A172 (cell line): Measurements from ENCODE around the gene NBAS. TPM values are rescaled to one million over a fixed set of nuclear protein-coding genes. Genes with fewer than 3 reads are reported as not detected.

Experiments
- DNase-seq: peaks from one replicate; pipeline ENCODE4 v3.0.0-alpha.2; 2015; ENCODE audit warnings: low spot score
- total RNA-seq: library from RNA; depleted of rRNA; stranded (reverse); fragments of >200 nt; shearing (Covaris generic); gene quantifications from 2 replicates; pipeline ENCODE4 v1.2.3, GENCODE V29; 2014; rRNA removed

NBAS gene
- total RNA-seq, 1 experiment from 2014 or later: 39.0 TPM

DNA sequence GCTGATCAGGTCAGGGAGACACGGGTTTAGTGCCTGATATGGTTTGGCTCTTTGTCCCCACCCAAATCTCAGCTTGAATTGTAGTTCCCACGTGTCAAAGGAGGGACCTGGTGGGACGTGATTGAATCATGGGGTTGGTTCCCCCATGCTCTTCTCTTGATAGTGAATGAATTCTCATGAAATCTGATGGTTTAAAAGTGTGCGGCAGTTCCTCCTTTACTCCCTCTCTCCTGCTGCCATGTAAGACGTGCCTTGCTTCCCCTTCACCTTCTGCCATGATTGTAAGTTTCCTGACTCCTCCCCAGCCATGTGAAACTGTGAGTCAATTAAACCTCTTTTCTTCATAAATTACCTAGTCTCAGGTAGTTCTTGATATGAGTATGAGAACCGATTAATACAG is 424.5 kb downstream of the NBAS start:
- DNase-seq: no peak

GRCh38 chr2:15134957-15135356 is 426.2 kb downstream of the NBAS start:
- no peak for DNase-seq

GRCh38 chr2:15133461-15133860 is 427.7 kb downstream of the NBAS start:
- no peak for DNase-seq

DNA sequence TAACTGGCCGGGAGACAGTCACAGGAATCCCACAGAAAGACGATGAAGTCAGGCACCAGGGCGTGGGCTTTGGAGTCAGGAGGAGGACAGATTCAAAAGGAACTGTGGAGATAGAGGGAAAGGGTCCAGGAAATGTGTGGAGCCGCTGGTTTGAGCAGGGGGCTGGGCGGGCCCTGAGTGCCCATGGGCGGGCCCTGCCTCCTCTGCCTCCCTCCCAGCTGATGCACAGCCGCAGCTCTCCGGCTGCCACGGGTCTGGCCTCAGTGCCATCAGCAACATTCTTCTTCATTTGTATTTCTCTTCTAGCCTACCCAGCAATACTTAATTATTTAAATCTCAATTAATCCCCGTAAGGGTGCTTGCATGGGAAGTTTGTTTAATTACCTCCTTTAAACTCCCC is 432.3 kb downstream of the NBAS start:
- DNase-seq: no peak

DNA sequence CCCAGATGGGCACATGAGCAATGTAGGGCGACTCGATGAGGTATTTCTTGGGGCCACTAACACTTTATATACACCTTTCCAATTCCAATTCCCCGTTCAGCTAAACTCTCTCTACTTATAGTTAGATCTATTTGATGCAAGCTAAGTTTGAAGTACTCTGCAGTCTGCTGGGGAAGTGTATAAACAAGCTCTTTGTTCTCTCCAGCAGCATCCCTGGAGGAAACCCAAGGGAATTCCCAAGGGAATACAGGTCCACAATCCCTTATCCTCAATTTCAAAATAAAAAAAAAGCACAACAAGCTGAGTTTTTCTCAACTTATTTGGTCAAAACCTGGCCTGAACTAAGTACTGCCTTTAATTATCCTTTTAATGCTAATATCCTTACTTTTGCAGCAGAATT is 433.3 kb downstream of the NBAS start:
- DNase-seq: no peak

GRCh38 chr2:15127301-15127700 is 433.8 kb downstream of the NBAS start:
- no peak for DNase-seq

DNA sequence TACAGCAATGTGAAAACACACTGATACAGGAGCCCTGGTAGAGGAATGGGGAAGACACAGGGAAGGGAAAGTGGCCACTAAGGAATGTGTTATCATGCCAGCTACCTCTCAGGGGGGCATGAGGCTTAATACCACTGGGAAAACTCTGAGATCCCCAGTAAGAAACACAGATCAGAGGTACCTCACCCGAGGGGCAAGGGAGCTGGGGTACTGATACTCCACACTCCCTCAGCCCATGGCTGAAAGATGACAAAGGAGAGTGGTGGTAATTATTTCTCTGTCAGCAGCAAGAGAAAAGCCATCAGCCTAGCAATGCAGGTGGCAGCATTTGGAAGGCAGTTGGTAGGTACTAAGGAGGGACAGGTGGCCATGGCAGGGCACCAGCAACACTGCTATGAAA is 434.8 kb downstream of the NBAS start:
- DNase-seq: no peak

- no peak for DNase-seq
These were observed 438.2 kb downstream of the NBAS start for GRCh38 chr2:15122915-15123314.

GRCh38 chr2:15120631-15121030 is 440.5 kb downstream of the NBAS start:
- DNase-seq: no peak

GRCh38 chr2:15119722-15120175 is 441.4 kb downstream of the NBAS start:
- DNase-seq: no peak

DNA sequence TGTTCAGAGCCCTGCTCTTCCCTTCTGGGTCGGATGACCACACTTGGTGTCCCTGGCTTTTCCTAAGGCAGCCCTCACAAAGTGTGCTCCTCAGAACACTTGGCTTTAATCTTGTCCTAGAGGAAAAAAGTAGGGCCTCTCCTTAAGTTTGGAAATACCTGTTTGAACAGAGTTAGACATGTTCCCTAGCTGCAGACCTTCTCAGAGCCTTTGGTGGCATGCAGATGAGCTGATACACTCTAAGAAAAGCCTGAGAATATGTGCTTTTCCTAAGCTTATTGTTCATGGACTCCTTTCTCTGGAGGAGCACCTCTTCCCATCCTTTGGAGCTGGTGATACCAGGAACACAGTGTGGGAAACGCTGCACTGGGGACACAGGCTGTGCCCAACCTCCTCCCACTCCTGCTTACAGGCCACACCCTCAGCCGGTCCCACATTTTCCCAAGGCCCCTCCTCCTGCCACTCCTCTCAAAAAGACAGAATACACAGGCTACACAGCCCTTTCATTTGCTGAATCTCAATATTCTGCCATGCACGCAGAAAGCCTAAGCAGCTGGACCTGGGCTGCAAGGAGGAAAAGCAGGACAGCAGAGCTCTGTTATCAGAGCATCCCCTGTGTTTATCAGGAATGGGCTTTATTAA is 443.6 kb downstream of the NBAS start:
- DNase-seq: no peak

Other genes with a start within 250 kb of the NBAS start
- gene DDX1, start 30.5 kb upstream of the NBAS start, total RNA-seq: 112 and 120 TPM in 2 replicates